GM18951 (cell line): ENCODE measurements around the gene PCDH1.

ENCODE experiments used
- POLR2A ChIP-seq: IDR thresholded peaks from 4 replicates; pipeline ENCODE4 v1.6.1; 2011; ENCODE audit warnings: mild to moderate bottlenecking; ENCODE audit not compliant: insufficient read length, insufficient read depth; ENCODE audit errors: extremely low read depth
- in situ Hi-C: fragments of 300-500 bp; cut with MboI; formaldehyde crosslinking; loops from one replicate; pipeline ENCODE4 v1.12.0; 2022; ENCODE audit warnings: low sequenced_read_pairs, mixed read lengths, inconsistent platforms; ENCODE audit not compliant: unreplicated experiment

Gene PCDH1

DNA sequence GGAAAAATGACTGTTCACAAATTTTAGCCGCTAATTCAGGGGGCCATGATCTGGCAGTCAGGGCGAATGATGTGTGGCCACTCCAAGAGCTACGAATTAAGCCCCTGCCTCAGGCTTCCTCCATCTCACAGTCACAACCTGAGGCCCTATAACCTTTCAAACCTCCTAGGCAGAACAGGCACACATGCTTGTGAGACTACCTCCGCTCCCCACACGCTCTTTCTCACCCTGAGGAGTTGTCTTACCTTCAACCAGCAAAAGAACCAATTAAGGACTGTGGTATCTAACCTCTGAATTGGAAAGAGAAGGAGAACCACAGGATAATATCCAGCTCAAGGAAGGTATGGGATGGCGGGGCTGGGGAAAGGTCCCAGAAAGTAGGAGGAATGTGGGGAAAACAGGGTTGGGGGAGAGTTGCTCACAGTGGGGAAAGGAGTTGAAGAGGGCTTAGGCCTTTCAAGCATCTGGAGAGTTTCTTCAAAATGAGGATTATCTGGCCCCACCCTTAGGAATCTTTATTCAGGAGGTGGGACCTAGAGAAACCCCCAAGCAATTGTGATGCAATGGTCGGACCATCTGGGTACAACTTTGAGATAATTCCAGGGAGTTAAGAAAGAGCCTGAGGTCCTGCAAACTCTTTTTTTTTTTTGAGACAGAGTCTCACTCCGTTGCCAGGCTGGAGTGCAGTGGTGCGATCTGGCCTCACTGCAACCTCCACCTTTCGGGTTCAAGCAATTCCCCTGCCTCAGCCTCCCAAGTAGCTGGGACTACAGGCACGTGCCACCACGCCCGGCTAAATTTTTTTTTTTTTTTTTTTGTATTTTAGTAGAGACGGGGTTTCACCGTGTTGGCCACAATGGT lies 5.5 kb downstream of the PCDH1 start:
- in situ Hi-C loops: no loop called here

DNA sequence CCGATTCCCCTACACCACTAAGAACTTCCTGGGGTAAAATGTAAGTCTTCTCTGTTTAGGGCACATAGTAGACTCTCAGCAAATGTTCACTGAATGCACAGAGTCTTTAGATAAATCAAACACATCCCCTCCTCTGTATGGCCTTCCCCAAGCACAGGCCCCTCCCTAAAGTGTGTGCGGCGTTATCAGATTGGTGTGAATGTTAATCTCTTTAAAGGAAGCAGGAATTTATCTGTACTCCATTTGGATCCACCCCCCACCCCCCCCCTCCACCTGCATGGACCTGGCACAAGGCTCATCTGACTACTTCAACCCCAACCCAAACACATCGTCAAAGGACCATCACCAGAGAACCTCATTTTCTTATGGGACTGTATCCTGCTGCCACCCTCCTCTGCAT lies 6.3 kb downstream of the PCDH1 start:
- in situ Hi-C loops: no loop called here
- TF ChIP-seq POLR2A: no peak

More for the DNA sequence above, 5.5 kb downstream of the PCDH1 start:
- no peak for TF ChIP-seq POLR2A

DNA sequence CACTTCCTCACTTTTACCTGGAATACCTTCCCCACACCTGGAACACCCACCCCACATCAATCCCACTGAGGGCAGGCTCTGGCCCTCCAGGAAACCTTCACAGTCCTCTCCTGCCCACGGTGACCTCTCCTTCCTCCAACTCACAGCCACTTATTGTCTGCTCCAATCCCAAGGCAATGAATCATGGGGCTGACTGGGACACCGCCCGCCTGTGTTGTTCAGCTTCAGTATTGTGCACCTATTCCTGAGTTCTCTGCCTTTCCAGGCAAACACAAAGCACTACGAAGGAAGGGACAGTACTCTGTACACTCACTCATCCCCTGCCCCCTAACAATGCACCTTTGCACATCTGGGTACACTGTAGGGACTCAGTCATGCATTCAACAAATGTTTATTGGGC lies 7.3 kb downstream of the PCDH1 start:
- in situ Hi-C loops: no loop called here

DNA sequence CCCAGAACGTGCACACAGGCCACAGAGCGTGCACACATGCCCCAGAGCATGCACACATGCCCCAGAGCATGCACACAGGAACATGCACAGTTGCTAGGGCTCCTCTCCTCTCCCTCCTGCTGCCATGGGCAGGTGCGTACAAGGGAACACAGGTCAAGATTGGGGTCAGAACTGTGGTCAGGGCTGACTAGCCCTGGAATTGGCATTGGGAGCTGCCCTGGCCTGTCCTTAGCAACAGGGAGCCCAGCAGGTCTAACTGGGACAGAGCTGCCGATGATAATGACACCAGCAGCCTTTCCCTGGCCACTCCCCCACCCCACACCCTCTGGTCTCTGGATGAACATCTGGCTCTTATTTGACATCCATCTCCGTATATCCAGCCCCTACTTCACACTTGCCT lies 8.0 kb downstream of the PCDH1 start:
- TF ChIP-seq POLR2A: no peak
- in situ Hi-C loops: no loop called here

More for the DNA sequence above, 7.3 kb downstream of the PCDH1 start:
- no peak for TF ChIP-seq POLR2A

DNA sequence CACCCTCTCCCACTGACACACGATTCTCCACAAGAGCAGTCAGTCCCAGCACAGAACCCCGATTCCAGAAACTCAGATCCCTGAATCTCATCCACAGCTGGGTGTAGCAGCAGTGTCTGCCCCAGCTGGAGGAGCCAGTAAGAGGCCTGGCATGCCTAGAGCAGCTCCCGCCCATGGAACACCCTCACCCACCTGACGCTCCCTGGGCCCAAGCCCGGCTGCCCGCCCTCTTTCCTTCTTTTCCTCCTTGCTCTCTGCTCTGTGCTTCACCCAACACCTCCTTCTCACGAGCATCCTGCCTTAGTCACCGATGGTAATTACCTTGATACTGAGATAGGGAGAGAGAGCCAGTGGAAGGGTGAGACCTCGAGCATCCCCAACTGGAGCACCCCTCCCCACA lies 8.7 kb downstream of the PCDH1 start:
- TF ChIP-seq POLR2A: no peak
- in situ Hi-C loops: no loop called here

DNA sequence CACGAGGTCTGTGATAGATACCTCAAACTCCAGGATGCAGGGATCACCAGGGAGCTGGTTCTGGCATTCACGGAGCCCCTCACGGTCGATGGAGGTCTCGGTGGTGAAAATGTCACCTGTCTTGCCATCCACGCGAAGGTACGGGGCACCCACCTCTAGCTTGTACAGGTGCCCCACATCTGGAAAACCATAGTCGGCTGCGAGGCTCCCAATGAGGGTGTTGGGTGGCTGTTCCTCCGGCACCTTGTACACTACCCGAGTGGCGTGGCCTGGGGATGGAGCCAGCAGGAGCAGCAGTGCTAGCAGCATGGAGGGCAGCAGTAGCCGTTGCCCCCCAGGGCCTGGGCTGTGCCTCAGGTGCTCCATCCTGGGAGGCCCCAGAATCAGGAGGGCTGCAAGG lies 9.2 kb downstream of the PCDH1 start:
- no peak for TF ChIP-seq POLR2A
- in situ Hi-C loops: no loop called here

DNA sequence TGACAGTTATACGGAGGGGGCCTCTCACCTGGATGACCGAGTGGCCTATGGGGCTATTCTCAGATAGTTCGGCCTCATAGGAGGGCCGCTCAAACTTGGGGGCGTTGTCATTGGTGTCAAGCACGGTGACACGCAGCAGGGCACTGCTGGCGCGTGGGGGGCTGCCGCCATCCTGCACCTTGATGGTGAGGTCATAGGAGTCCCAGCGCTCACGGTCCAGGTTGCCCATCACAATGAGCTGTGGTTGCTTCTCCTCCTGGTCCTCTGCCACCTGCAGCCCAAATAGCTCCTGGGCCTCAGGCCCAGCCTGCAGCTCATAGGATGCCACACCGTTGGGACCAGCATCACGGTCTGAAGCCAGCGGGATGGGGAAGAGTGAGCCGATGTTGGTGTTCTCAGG lies 9.7 kb downstream of the PCDH1 start:
- in situ Hi-C loops: no loop called here
- no peak for TF ChIP-seq POLR2A

DNA sequence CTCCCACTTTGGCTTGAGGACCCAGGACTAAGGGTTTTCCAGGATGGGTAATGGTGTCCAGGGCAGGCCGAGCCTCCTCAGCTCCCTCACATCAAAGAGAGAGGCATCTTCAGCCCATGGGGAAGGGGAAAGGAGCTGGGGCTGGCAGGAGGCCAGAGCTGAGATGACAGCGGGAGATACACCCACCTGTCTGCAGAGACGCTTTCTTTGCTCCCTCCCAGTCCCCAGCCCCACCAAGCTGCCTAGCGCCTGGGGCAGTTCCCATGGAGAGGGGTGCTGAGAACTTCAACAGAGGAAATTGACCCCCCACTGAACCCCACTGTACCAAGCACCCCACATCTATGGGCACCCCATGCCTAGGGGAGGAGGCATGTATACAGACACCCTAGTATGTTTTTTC lies 10.6 kb downstream of the PCDH1 start:
- TF ChIP-seq POLR2A: no peak
- in situ Hi-C loops: no loop called here

DNA sequence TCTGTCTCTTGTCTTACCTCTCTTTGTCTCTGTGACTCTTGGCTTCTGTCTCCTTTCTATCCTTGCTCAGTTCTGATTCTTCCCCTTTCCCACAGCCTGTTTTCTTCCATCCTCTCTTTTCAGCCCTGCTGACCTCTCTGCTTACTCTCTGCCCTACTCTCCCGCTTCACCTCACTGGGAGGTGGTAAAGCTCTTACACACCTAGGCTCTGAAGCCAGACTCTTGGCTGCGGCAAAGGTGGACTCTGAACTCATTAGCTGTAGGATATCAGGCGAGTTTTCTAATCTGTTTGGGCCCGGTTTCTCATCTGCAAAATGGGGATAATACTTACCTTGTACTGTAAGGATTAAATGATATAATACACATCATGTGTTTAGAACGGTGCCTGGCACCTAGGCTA lies 11.1 kb downstream of the PCDH1 start:
- TF ChIP-seq POLR2A: no peak
- in situ Hi-C loops: no loop called here

DNA sequence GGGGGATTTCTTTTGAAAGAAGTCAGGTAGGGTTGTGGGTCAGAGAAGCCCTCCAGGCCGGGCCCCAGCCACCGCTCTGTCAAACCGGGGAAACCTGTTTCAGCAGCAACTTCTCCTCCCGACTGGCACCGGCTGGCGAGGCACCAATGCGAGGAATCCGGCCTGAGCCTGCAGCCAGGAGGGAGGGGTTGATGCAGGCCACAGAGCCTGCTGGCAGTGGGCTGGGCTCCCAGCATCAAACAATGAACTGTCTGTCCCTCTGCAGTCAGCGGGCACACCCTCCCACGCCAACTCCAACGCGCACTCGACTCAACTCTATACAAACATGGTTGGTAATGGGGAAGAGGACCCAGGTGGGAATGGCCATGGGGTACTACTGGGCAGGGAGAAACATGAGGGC lies 12.1 kb downstream of the PCDH1 start:
- no peak for TF ChIP-seq POLR2A
- in situ Hi-C loops: no loop called here

DNA sequence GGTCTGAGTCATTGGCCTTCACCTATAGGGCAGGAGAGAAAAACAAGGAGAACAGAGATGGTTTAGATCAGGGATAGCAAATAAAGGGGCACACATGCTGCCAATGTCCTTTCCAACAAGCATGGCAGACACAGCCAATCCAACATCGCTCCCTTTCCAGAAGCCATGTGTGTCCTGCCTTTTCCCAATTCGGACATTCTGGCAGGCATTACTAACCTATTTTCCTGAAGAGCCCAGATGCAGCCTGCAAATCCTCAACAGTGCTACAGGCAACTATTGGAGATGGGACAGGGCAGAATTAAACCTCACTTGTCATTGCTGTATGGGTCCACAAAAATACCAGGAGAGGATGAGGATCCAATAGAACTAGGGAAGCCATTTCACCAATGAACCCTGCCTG lies 12.8 kb downstream of the PCDH1 start:
- no peak for TF ChIP-seq POLR2A
- in situ Hi-C loops: no loop called here

DNA sequence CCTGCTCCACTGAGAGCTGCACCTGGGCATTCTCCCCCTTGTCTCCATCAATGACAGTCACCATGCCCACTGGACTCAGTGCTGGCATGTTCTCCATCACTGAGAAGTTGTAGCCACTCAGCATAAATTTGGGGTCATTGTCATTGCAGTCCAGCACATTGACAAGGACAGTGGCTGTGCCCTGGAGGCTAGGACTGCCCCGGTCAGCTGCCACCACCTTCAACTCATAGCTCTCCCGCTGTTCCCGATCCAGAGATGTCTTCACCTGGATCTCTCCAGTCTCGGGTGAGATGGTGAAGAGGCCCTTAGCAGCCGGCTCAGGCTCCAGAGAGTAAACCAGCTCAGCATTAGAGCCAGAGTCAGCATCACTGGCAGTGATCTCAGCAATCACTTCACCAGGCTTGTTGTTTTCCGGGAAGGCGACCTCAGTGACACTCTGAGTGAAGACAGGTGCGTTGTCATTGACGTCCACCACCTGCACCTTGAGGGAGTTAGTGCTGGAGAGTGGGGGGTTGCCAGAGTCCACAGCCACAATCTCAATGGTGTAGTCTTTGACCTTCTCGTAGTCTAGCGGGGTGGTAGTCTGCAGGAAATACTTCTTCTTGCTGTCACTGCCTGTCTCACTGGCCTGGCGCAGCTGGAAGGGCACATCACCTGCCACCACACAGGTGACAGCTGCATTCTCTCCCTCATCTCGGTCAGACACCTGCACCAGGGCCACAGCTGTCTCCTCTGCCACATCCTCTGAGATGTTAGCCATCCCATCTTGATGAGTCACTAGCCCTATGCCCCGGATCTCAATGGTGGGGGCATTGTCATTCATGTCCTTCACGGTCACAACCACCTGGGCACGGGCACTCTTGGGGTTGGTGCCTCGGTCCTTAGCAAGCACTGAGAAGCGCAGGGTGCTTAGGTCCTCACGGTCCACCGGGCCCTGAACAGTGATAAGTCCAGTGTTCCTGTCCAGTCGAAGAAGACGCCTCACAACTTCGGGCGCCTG lies 13.5 kb downstream of the PCDH1 start:
- no peak for TF ChIP-seq POLR2A
- in situ Hi-C loops: no loop called here

DNA sequence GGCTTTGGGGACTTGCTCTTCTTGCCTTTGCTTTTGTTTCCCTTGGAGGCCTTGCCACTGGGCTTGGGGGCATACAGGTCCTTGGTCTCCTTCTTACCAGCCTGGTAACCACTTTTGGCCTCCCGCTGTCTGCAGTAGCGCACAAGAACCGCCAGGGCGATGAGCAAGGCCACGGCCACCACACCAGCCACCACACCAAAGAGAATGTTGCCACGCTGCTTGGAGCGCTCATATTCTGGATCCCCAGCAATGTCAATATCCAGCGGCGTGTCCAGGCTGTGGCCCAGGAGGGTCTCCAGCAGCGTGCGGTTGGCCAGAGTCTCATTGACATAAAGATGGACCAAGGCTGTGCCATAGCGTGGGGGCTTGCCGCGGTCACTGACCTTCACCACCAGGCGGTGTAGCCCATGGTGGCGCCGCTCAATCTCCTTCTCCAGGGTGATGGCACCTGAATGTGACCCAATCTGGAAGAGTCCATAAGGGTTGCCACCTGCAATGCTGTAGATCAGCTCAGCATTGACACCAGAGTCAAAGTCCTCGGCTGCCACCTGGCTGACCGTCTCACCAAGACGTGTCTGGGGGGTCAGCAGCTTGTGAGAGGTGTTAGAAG lies 14.5 kb downstream of the PCDH1 start:
- in situ Hi-C loops: no loop called here
- TF ChIP-seq POLR2A: no peak
